ENCODE measurements around the gene HOXD4.

- TF ChIP-seq CTCF (IDR thresholded peaks at IDR 0.05) (no peak), ZFX (IDR thresholded peaks at IDR 0.05; ENCODE audit: borderline replicate concordance) (no peak)
These were observed 23.1 kb downstream of the HOXD4 start for GRCh38 chr2:176174382-176174823.
